Measurements from ENCODE around the gene ADAD2.

- TF ChIP-seq, protein P1, sequence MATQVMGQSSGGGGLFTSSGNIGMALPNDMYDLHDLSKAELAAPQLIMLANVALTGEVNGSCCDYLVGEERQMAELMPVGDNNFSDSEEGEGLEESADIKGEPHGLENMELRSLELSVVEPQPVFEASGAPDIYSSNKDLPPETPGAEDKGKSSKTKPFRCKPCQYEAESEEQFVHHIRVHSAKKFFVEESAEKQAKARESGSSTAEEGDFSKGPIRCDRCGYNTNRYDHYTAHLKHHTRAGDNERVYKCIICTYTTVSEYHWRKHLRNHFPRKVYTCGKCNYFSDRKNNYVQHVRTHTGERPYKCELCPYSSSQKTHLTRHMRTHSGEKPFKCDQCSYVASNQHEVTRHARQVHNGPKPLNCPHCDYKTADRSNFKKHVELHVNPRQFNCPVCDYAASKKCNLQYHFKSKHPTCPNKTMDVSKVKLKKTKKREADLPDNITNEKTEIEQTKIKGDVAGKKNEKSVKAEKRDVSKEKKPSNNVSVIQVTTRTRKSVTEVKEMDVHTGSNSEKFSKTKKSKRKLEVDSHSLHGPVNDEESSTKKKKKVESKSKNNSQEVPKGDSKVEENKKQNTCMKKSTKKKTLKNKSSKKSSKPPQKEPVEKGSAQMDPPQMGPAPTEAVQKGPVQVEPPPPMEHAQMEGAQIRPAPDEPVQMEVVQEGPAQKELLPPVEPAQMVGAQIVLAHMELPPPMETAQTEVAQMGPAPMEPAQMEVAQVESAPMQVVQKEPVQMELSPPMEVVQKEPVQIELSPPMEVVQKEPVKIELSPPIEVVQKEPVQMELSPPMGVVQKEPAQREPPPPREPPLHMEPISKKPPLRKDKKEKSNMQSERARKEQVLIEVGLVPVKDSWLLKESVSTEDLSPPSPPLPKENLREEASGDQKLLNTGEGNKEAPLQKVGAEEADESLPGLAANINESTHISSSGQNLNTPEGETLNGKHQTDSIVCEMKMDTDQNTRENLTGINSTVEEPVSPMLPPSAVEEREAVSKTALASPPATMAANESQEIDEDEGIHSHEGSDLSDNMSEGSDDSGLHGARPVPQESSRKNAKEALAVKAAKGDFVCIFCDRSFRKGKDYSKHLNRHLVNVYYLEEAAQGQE (IDR thresholded peaks at IDR 0.05; ENCODE audit: insufficient read depth in 1 of 2, low read depth in 2 of 2, low read length in 2 of 2): no peak
- TF ChIP-seq POLR2AphosphoS5 (IDR thresholded peaks at IDR 0.05; ENCODE audit: low read depth, low read length) (no peak), SIN3A (IDR thresholded peaks at IDR 0.05; ENCODE audit: borderline replicate concordance, insufficient read depth, low read length) (no peak), TAF1 (IDR thresholded peaks at IDR 0.05; ENCODE audit: borderline replicate concordance, insufficient read depth, low read length) (no peak)
Observed at GRCh38 chr16:84232060-84232459, 41.1 kb downstream of the ADAD2 start.

Data from PFSK-1 (cell line).